HEK293 (cell line): ENCODE data around the gene RPS26.

Experiments used
- BCL11A ChIP-seq: fragments of 450-650 bp; formaldehyde crosslinking; IDR thresholded peaks from 2 replicates; pipeline ENCODE4 v1.5.1; 2016; ENCODE audit warnings: low read depth, missing biosample characterization, missing genetic modification characterization
- ZSCAN23 ChIP-seq: fragments of 450-650 bp; formaldehyde crosslinking; IDR thresholded peaks from 2 replicates; pipeline ENCODE4 v1.5.1; 2016; ENCODE audit warnings: missing biosample characterization, missing genetic modification characterization
- TF ChIP-seq, protein P1 (sequence below): fragments of 450-650 bp; formaldehyde crosslinking; IDR thresholded peaks from 2 replicates; pipeline ENCODE4 v1.5.1; 2016; ENCODE audit warnings: missing biosample characterization, missing genetic modification characterization

DNA sequence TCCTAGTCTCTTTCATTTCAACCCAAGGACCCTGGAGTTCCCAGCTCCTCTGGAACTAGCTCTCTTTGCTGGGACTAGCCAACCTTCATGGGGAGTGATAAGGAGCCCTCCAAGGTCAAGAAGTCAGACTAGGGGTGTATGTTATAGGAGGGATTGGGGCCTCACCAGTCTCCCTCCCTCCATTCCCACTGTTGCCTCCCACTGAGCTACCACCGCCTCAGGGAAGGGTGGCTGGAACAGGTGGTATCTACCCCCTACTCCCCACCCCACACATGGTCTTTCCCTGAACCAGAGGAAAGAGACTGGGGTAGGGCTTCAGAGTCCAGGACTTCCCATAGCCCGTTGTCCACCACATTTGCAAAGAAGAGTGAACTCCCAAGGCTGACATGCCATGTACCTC is 40.7 kb downstream of the RPS26 start:
- TF ChIP-seq, protein P1, sequence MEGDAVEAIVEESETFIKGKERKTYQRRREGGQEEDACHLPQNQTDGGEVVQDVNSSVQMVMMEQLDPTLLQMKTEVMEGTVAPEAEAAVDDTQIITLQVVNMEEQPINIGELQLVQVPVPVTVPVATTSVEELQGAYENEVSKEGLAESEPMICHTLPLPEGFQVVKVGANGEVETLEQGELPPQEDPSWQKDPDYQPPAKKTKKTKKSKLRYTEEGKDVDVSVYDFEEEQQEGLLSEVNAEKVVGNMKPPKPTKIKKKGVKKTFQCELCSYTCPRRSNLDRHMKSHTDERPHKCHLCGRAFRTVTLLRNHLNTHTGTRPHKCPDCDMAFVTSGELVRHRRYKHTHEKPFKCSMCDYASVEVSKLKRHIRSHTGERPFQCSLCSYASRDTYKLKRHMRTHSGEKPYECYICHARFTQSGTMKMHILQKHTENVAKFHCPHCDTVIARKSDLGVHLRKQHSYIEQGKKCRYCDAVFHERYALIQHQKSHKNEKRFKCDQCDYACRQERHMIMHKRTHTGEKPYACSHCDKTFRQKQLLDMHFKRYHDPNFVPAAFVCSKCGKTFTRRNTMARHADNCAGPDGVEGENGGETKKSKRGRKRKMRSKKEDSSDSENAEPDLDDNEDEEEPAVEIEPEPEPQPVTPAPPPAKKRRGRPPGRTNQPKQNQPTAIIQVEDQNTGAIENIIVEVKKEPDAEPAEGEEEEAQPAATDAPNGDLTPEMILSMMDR (tag by site-specific recombination), result no peak
- TF ChIP-seq ZSCAN23 (tag by site-specific recombination) (no peak), BCL11A (tag by site-specific recombination) (no peak)
